Stimulated activated naive CD8-positive, alpha-beta T cell treated with anti-CD3 and anti-CD28 coated beads, Interleukin-15, Interleukin-2, amounts not matched to agents 100 ng/mL and 50 ng/mL, for 24 hours (primary cell): ENCODE measurements around the gene VRK3.
"Not testable (repeated sequence)": the region's sequence is repeated elsewhere in the genome, so short reads cannot be mapped to it uniquely, and the experiment has no call there.

Experiments
- H3K27ac Mint-ChIP-seq: one replicate; pipeline ENCODE4 v1.8.0; 2021; ENCODE audit warnings: mild to moderate bottlenecking, mixed read lengths
- H3K27me3 Mint-ChIP-seq: one replicate; pipeline ENCODE4 v1.8.0; 2021; ENCODE audit warnings: mixed read lengths
- H3K36me3 Mint-ChIP-seq: one replicate; pipeline ENCODE4 v1.8.0; 2021; ENCODE audit warnings: low read depth, mixed read lengths
- H3K4me1 Mint-ChIP-seq: one replicate; pipeline ENCODE4 v1.8.0; 2021; ENCODE audit warnings: low read depth, mixed read lengths
- H3K4me3 Mint-ChIP-seq: one replicate; pipeline ENCODE4 v1.8.0; 2021; ENCODE audit warnings: mild to moderate bottlenecking, mixed read lengths
- H3K9me3 Mint-ChIP-seq: one replicate; pipeline ENCODE4 v1.8.0; 2021; ENCODE audit warnings: mixed read lengths

The VRK3 gene

GRCh38 chr19:49946415-49946814, 78.8 kb downstream of the VRK3 start:
- H3K9me3 Mint-ChIP-seq: peaks cover 4% of the 10 kb centered on the region
- peaks cover 4% of the 10 kb centered on the region for H3K4me1 Mint-ChIP-seq
- no peak overlapping the region for H3K27ac Mint-ChIP-seq
- no peaks in the 10 kb centered on the region for H3K36me3 Mint-ChIP-seq
- no peak overlapping the region for H3K4me3 Mint-ChIP-seq
- H3K27me3 Mint-ChIP-seq: peaks cover 20% of the 10 kb centered on the region

- peaks cover 15% of the 10 kb centered on the region for H3K27me3 Mint-ChIP-seq
Measured at GRCh38 chr19:49944567-49944966, 80.6 kb downstream of the VRK3 start.

GRCh38 chr19:49940482-49940791, 84.7 kb downstream of the VRK3 start:
- peaks cover 3% of the 10 kb centered on the region for H3K9me3 Mint-ChIP-seq
- H3K4me3 Mint-ChIP-seq: no peak overlapping the region
- peaks cover 15% of the 10 kb centered on the region for H3K27me3 Mint-ChIP-seq
- no peaks in the 10 kb centered on the region for H3K36me3 Mint-ChIP-seq
- H3K27ac Mint-ChIP-seq: no peak overlapping the region
- peaks cover 7% of the 10 kb centered on the region for H3K4me1 Mint-ChIP-seq

More at GRCh38 chr19:49944567-49944966, 80.6 kb downstream of the VRK3 start:
- not testable (repeated sequence) for H3K27ac Mint-ChIP-seq, H3K36me3 Mint-ChIP-seq, H3K4me3 Mint-ChIP-seq, H3K9me3 Mint-ChIP-seq, H3K4me1 Mint-ChIP-seq

GRCh38 chr19:49939721-49940481, 85.3 kb downstream of the VRK3 start:
- H3K27ac Mint-ChIP-seq: no peak overlapping the region
- peaks cover 15% of the 10 kb centered on the region for H3K27me3 Mint-ChIP-seq
- H3K36me3 Mint-ChIP-seq: no peaks in the 10 kb centered on the region
- no peak overlapping the region for H3K4me3 Mint-ChIP-seq
- H3K9me3 Mint-ChIP-seq: no peaks in the 10 kb centered on the region
- peaks cover 7% of the 10 kb centered on the region for H3K4me1 Mint-ChIP-seq

DNA sequence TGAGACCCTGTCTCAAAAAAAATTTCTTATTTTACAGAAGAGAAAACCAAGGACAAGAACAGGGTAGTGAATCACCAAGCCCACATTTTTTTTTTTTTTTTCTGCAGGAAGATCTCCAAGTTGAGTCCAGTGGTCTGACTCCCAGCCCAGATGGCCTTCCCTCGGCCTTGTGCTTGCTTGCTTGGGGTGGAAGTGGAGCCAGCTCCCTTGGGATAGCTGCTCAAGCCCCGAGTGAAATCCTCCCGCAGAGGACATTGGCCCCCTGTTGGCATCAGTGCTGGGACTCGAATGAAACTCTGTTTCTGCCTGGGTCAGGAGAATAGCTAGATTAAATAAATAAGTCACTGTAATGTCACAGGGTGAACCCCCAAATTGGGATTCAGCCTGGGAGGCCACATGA, 86.5 kb downstream of the VRK3 start:
- Mint-ChIP-seq H3K4me3 (no peak overlapping the region), H3K27me3 (peaks cover 11% of the 10 kb centered on the region), H3K27ac (no peak overlapping the region), H3K36me3 (no peaks in the 10 kb centered on the region), H3K9me3 (no peaks in the 10 kb centered on the region), H3K4me1 (peaks cover 5% of the 10 kb centered on the region)

GRCh38 chr19:49937750-49938381, 87.3 kb downstream of the VRK3 start:
- peaks cover 13% of the 10 kb centered on the region for H3K4me1 Mint-ChIP-seq
- peaks cover 5% of the 10 kb centered on the region for H3K36me3 Mint-ChIP-seq
- H3K27ac Mint-ChIP-seq: no peak overlapping the region
- peaks cover 5% of the 10 kb centered on the region for H3K27me3 Mint-ChIP-seq
- no peaks in the 10 kb centered on the region for H3K9me3 Mint-ChIP-seq
- H3K4me3 Mint-ChIP-seq: no peak overlapping the region

GRCh38 chr19:49936549-49936948, 88.6 kb downstream of the VRK3 start:
- Mint-ChIP-seq H3K4me1 (peaks cover 24% of the 10 kb centered on the region), H3K36me3 (peaks cover 12% of the 10 kb centered on the region), H3K27ac (no peak overlapping the region), H3K9me3 (peaks cover 4% of the 10 kb centered on the region), H3K27me3 (no peaks in the 10 kb centered on the region), H3K4me3 (no peak overlapping the region)

GRCh38 chr19:49933643-49934042, 91.5 kb downstream of the VRK3 start:
- Mint-ChIP-seq H3K27ac (no peak overlapping the region), H3K36me3 (peaks cover 33% of the 10 kb centered on the region), H3K27me3 (no peaks in the 10 kb centered on the region), H3K4me3 (no peak overlapping the region), H3K4me1 (peaks cover 49% of the 10 kb centered on the region), H3K9me3 (peaks cover 4% of the 10 kb centered on the region)

DNA sequence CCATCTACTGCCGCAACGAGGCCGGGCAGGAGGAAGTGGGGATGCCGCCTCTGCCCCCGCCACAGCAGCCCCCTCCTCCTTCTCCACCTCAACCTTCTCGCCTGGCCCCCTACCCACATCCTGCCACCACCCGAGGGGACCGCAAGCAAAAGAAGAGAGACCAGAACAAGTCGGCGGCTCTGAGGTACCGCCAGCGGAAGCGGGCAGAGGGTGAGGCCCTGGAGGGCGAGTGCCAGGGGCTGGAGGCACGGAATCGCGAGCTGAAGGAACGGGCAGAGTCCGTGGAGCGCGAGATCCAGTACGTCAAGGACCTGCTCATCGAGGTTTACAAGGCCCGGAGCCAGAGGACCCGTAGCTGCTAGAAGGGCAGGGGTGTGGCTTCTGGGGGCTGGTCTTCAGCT, 92.4 kb downstream of the VRK3 start:
- Mint-ChIP-seq H3K4me1 (peaks cover 56% of the 10 kb centered on the region), H3K9me3 (peaks cover 4% of the 10 kb centered on the region), H3K4me3 (peak overlapping the region; percentile 13), H3K27ac (no peak overlapping the region), H3K36me3 (peaks cover 41% of the 10 kb centered on the region), H3K27me3 (no peaks in the 10 kb centered on the region)

DNA sequence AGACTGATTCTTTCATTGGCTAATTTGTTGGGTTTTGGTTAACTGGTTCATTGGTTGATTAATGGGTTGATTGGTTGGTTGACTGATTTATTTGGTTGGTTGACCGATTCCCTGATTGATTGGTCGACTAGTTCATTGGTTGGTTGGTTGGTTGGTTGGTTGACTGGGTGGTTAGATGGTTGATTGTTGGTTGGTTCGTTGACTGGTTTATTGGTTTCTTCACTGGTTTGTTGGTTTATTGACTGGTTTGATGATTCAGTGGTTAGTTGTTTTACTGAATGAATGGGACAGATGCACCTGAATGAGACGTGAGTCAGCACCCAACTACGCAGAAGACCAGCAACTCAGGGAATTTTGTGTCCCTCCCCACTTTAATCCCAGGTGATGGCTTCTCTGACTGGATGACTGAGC, 93.1 kb downstream of the VRK3 start:
- Mint-ChIP-seq H3K4me1 (peaks cover 59% of the 10 kb centered on the region), H3K27ac (peak overlapping the region; percentile 33), H3K36me3 (peaks cover 48% of the 10 kb centered on the region), H3K27me3 (no peaks in the 10 kb centered on the region), H3K4me3 (peak overlapping the region; percentile 41), H3K9me3 (peaks cover 4% of the 10 kb centered on the region)

GRCh38 chr19:49931293-49932040, 93.7 kb downstream of the VRK3 start:
- Mint-ChIP-seq H3K4me1 (peaks cover 65% of the 10 kb centered on the region), H3K4me3 (peak overlapping the region; percentile 41), H3K36me3 (peaks cover 52% of the 10 kb centered on the region), H3K27ac (peak overlapping the region; percentile 33), H3K27me3 (no peaks in the 10 kb centered on the region), H3K9me3 (peaks cover 4% of the 10 kb centered on the region)

DNA sequence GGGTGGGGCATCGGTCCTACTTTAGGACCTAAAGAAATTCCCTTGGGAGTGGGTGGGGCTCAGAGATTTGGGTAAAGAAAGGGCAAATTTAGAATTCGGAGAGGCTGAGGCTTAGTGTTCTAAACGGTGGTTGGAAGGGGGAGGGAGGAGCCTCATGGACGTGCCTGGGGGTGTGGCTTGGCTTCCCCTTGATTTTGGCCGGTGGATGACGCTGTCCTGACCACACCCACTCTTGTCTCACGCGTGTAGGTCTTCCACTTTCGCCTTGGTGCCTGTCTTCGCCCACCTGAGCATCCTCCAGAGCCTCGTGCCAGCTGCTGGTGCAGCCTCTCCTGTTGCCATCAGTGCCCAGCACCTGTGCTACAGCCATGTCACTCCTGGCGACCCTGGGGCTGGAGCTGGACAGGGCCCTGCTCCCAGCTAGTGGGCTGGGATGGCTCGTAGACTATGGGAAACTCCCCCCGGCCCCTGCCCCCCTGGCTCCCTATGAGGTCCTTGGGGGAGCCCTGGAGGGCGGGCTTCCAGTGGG, 94.6 kb downstream of the VRK3 start:
- Mint-ChIP-seq H3K9me3 (peaks cover 4% of the 10 kb centered on the region), H3K27me3 (no peaks in the 10 kb centered on the region), H3K4me3 (peak overlapping the region; percentile 98), H3K36me3 (peaks cover 56% of the 10 kb centered on the region), H3K27ac (peak overlapping the region; percentile 98), H3K4me1 (peaks cover 72% of the 10 kb centered on the region)

- H3K4me3 Mint-ChIP-seq: peak overlapping the region; percentile 98
- H3K4me1 Mint-ChIP-seq: peaks cover 77% of the 10 kb centered on the region
- H3K36me3 Mint-ChIP-seq: peaks cover 60% of the 10 kb centered on the region
- peaks cover 4% of the 10 kb centered on the region for H3K9me3 Mint-ChIP-seq
- no peaks in the 10 kb centered on the region for H3K27me3 Mint-ChIP-seq
- H3K27ac Mint-ChIP-seq: peak overlapping the region; percentile 98
Measured at GRCh38 chr19:49929611-49930482, 95.3 kb downstream of the VRK3 start.

DNA sequence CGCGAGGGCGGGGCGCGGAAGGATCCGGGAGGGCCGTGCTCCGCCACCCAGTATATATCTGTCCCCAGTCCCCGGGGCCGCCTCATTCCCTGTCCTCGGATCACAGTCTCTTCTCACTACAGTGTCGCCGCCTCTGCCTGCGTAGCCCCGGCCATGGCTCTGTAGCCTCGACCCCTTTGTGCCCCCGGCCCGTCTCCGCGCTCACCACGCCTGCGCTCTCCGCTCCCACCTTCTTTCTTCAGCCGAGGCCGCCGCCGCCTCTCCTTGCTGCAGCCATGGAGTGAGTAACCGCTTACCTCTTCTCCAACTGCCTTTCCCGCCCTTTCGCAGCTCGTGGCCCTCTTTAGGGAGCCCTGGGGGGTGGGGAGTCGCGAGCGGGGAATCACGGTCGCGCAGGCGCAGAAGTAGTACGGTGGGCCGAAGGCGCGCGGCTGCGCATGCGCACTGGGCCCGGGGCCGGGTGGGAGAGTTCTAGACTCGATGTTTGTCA, 96.0 kb downstream of the VRK3 start, which contains the start of the genes ATF5 and NUP62:
TSS of gene ATF5 (plus strand) at position 85 of the 490 bp plus-strand sequence. CDS start 1,646 bp downstream, outside the sequence.
TSS of gene NUP62 (minus strand) at position 384 of the 490 bp plus-strand sequence. CDS start 19,697 bp downstream, outside the sequence.
- Mint-ChIP-seq H3K4me3 (peak within 1 kb of the TSS; percentile 98), H3K27me3 (no peaks in the 10 kb centered on the region), H3K36me3 (peaks cover 64% of the 10 kb centered on the region), H3K9me3 (peaks cover 4% of the 10 kb centered on the region), H3K4me1 (peaks cover 84% of the 10 kb centered on the region), H3K27ac (peak within 1 kb of the TSS; percentile 98)
